SK-N-SH treated with all-trans-retinoic acid at 6 μM for 48 hours (cell line): ENCODE data around the gene BCAR1.

Experiments used
- ATAC-seq: fragments of 200-7000 bp; cut with Tn5 transposase; 3 replicates; pipeline ENCODE4 v1.9.1; 2020; ENCODE audit warnings: mild to moderate bottlenecking, moderate library complexity
- ARNTL ChIP-seq: fragments of 450-650 bp; formaldehyde crosslinking; IDR thresholded peaks from 2 replicates; pipeline ENCODE4 v1.5.0; 2020; ENCODE audit warnings: low read depth, mild to moderate bottlenecking, moderate library complexity, borderline replicate concordance
- BACH2 ChIP-seq: fragments of 250-450 bp; sonication (Bioruptor Pico); IDR thresholded peaks from 2 replicates; pipeline ENCODE4 v1.9.0; 2021; ENCODE audit warnings: mild to moderate bottlenecking, borderline replicate concordance
- CSDC2 ChIP-seq: fragments of 250-450 bp; sonication (Bioruptor Pico); IDR thresholded peaks from 2 replicates; pipeline ENCODE4 v1.5.0; 2020; ENCODE audit warnings: mild to moderate bottlenecking, moderate library complexity
- CSRNP3 ChIP-seq: fragments of 250-450 bp; sonication (Bioruptor Pico); IDR thresholded peaks from 2 replicates; pipeline ENCODE4 v1.5.1; 2021; ENCODE audit warnings: mild to moderate bottlenecking, moderate library complexity
- ESRRG ChIP-seq: fragments of 250-450 bp; sonication (Bioruptor Pico); IDR thresholded peaks from 2 replicates; pipeline ENCODE4 v1.6.1; 2021; ENCODE audit warnings: mild to moderate bottlenecking
- GLIS3 ChIP-seq: fragments of 250-450 bp; sonication (Bioruptor Pico); IDR thresholded peaks from 2 replicates; pipeline ENCODE4 v1.5.0; 2020; ENCODE audit warnings: mild to moderate bottlenecking, moderate library complexity
- ISL1 ChIP-seq: fragments of 250-450 bp; sonication (Bioruptor Pico); IDR thresholded peaks from 2 replicates; pipeline ENCODE4 v2.1.2; 2022; ENCODE audit warnings: mild to moderate bottlenecking, moderate library complexity
- OSR1 ChIP-seq: fragments of 250-450 bp; sonication (Bioruptor Pico); IDR thresholded peaks from 2 replicates; pipeline ENCODE4 v1.8.0; 2022; ENCODE audit warnings: moderate library complexity, mild to moderate bottlenecking, inconsistent platforms
- POU6F1 ChIP-seq: fragments of 250-450 bp; sonication (Bioruptor Pico); IDR thresholded peaks from 2 replicates; pipeline ENCODE4 v1.8.0; 2021; ENCODE audit warnings: low read depth, mild to moderate bottlenecking, moderate library complexity, borderline replicate concordance
- PPARA ChIP-seq: fragments of 250-450 bp; sonication (Bioruptor Pico); IDR thresholded peaks from 2 replicates; pipeline ENCODE4 v1.5.0; 2020; ENCODE audit warnings: mild to moderate bottlenecking, borderline replicate concordance
- RARB ChIP-seq: fragments of 250-450 bp; sonication (Bioruptor Pico); IDR thresholded peaks from 2 replicates; pipeline ENCODE4 v1.8.0; 2021; ENCODE audit warnings: mild to moderate bottlenecking, moderate library complexity
- SNAI2 ChIP-seq: fragments of 250-450 bp; sonication (Bioruptor Pico); IDR thresholded peaks from 2 replicates; pipeline ENCODE4 v1.5.0; 2020; ENCODE audit warnings: mild to moderate bottlenecking, moderate library complexity
- TCF4 ChIP-seq: fragments of 250-450 bp; sonication (Bioruptor Pico); IDR thresholded peaks from 2 replicates; pipeline ENCODE4 v1.8.0; 2021; ENCODE audit warnings: mild to moderate bottlenecking, moderate library complexity, borderline replicate concordance
- TOX ChIP-seq: fragments of 250-450 bp; sonication (Bioruptor Pico); IDR thresholded peaks from 2 replicates; pipeline ENCODE4 v1.8.0; 2021; ENCODE audit warnings: mild to moderate bottlenecking, moderate library complexity, borderline replicate concordance
- TSHZ2 ChIP-seq: fragments of 250-450 bp; sonication (Bioruptor Pico); IDR thresholded peaks from 2 replicates; pipeline ENCODE4 v1.5.0; 2020; ENCODE audit warnings: mild to moderate bottlenecking, moderate library complexity
- ZC3H10 ChIP-seq: fragments of 250-450 bp; sonication (Bioruptor Pico); IDR thresholded peaks from 2 replicates; pipeline ENCODE4 v1.5.1; 2021; ENCODE audit warnings: mild to moderate bottlenecking, moderate library complexity
- ZFP3 ChIP-seq: fragments of 250-450 bp; sonication (Bioruptor Pico); IDR thresholded peaks from 2 replicates; pipeline ENCODE4 v1.5.0; 2020; ENCODE audit warnings: mild to moderate bottlenecking, moderate library complexity
- ZNF565 ChIP-seq: fragments of 450-650 bp; formaldehyde crosslinking; conservative IDR thresholded peaks from 2 replicates; pipeline ENCODE4 v1.5.0; 2020; ENCODE audit warnings: low read depth, mild to moderate bottlenecking, moderate library complexity
- ZNF70 ChIP-seq: fragments of 450-650 bp; formaldehyde crosslinking; IDR thresholded peaks from 2 replicates; pipeline ENCODE4 v1.5.0; 2020; ENCODE audit warnings: mild to moderate bottlenecking, moderate library complexity
- ZNF8 ChIP-seq: fragments of 450-650 bp; formaldehyde crosslinking; IDR thresholded peaks from 2 replicates; pipeline ENCODE4 v1.5.0; 2020; ENCODE audit warnings: mild to moderate bottlenecking, moderate library complexity
- TF ChIP-seq, protein P1 (sequence below): fragments of 250-450 bp; sonication (Bioruptor Pico); IDR thresholded peaks from 2 replicates; pipeline ENCODE4 v1.8.0; 2020; ENCODE audit warnings: mild to moderate bottlenecking, moderate library complexity, borderline replicate concordance
- TF ChIP-seq, protein P2 (sequence below): fragments of 250-450 bp; sonication (Bioruptor Pico); IDR thresholded peaks from 2 replicates; pipeline ENCODE4 v1.5.1; 2020; ENCODE audit warnings: low read depth, mild to moderate bottlenecking, moderate library complexity

BCAR1 gene

GRCh38 chr16:75219838-75220237 lies 31.6 kb downstream of the BCAR1 start:
- no peak for ATAC-seq
- TF ChIP-seq, protein P1, sequence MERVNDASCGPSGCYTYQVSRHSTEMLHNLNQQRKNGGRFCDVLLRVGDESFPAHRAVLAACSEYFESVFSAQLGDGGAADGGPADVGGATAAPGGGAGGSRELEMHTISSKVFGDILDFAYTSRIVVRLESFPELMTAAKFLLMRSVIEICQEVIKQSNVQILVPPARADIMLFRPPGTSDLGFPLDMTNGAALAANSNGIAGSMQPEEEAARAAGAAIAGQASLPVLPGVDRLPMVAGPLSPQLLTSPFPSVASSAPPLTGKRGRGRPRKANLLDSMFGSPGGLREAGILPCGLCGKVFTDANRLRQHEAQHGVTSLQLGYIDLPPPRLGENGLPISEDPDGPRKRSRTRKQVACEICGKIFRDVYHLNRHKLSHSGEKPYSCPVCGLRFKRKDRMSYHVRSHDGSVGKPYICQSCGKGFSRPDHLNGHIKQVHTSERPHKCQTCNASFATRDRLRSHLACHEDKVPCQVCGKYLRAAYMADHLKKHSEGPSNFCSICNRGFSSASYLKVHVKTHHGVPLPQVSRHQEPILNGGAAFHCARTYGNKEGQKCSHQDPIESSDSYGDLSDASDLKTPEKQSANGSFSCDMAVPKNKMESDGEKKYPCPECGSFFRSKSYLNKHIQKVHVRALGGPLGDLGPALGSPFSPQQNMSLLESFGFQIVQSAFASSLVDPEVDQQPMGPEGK (CRISPR knock-in tag), result no peak
- TF ChIP-seq OSR1 (CRISPR knock-in tag) (no peak), ZNF70 (CRISPR knock-in tag) (no peak), CSRNP3 (CRISPR knock-in tag) (no peak), ZNF565 (no peak)

DNA sequence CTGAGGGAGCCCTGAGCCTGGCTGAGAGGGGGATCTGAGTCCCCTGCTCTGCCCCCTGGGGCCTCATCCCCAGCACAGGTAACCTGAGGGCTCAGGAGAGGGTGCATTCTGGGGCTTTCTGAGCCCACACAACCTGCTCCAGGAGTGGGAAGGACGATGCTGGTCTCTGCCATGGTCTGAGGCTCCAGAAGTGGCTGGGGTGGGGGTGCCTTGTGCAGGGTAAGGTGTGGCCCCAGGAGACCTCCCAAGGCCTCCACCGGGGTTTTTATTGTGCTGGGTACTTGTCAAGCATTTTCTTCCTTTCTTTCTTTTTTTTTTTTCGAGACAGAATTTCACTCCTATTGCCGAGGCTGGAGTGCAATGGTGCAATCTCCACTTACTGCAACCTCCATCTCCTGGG lies 32.3 kb downstream of the BCAR1 start:
- no peak for TF ChIP-seq ZC3H10 (CRISPR knock-in tag)
- TF ChIP-seq ARNTL (CRISPR knock-in tag), result no peak
- TF ChIP-seq CSDC2, result no peak
- no peak for TF ChIP-seq RARB (CRISPR knock-in tag)
- no peak for TF ChIP-seq SNAI2
- no peak for TF ChIP-seq ZNF70 (CRISPR knock-in tag)
- no peak for TF ChIP-seq OSR1 (CRISPR knock-in tag)
- no peak for TF ChIP-seq ZFP3 (CRISPR knock-in tag)
- no peak for ATAC-seq

DNA sequence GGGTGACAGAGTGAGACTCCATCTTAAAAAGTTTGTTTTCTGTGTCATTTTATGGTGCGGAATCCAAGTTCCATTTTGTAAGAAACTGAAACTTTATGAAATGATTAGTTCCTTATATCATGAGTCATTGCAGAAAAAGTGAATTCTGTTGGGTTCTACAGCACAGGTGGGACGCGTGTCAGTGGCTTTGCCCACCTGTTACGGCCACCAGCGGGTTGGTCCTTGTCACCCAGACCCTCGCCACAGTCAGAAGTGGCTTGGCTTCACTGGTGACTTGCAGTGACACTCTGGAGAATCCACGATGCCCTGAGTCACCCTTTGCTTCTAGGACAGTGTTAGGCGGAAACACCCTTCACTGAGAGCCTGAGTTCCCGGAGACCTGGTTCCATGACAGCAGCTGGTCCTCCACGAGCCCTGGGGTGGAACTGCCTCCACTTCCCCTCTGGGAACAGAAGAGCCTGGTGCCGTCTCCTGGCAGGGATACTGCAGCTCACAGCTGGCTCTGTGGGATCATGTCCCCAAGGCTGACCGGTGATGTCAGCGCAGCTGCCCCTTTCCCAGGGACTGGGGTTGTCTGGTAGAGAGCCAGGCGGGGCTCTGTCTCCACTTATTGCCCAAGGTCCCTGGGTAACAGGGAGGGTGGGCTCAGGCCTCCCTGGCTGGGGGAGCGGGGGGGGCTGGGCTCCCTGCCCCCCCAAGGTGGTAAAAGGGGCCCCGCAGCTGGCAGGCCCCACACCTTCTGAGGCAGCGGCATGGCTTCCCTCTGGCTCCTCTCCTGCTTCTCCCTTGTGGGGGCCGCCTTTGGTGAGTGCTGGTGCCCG lies 33.0 kb downstream of the BCAR1 start, which contains the start of gene CTRB1:
TSS of gene CTRB1 (plus strand) at position 733 of the 821 bp plus-strand sequence. CDS start at position 753, 20 bp downstream.
- no peak for ATAC-seq
- TF ChIP-seq ZNF8 (CRISPR knock-in tag) (no peak), ZC3H10 (CRISPR knock-in tag) (no peak), ARNTL (CRISPR knock-in tag) (no peak), CSRNP3 (CRISPR knock-in tag) (no peak), TOX (CRISPR knock-in tag) (no peak), ZNF70 (CRISPR knock-in tag) (no peak), PPARA (CRISPR knock-in tag) (no peak), GLIS3 (no peak), BACH2 (CRISPR knock-in tag) (no peak), SNAI2 (no peak), TCF4 (CRISPR knock-in tag) (no peak), POU6F1 (no peak), ESRRG (CRISPR knock-in tag) (no peak), ZNF565 (no peak)
- TF ChIP-seq, protein P1 (CRISPR knock-in tag), result no peak
- TF ChIP-seq, all 23 proteins: peak for 0

DNA sequence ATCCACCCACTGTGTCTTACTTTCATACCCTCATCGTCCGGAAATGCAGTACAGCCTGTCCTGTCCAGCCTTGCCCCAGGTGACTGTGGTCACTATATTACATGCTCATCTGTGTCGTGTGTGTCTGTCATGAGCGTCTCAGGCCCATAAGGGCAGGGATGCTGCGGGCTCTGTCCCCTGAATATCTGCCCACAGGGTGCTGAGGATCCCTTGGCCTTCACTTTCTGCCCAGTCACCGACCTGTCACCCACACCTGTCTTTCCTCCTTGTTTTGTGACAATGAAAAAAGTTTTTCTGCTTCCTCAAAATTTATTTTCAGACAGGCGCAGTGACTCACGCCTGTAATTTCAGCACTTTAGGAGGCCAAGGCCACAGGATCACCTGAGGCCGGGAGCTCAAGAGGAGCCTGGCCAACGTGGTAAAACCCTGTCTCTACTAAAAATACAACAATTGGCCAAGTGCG lies 34.0 kb downstream of the BCAR1 start:
- TF ChIP-seq ZNF70 (CRISPR knock-in tag) (no peak), ISL1 (CRISPR knock-in tag) (no peak), TSHZ2 (CRISPR knock-in tag) (no peak), RARB (CRISPR knock-in tag) (no peak), PPARA (CRISPR knock-in tag) (no peak), BACH2 (CRISPR knock-in tag) (no peak), ZC3H10 (CRISPR knock-in tag) (no peak)
- TF ChIP-seq, protein P2, sequence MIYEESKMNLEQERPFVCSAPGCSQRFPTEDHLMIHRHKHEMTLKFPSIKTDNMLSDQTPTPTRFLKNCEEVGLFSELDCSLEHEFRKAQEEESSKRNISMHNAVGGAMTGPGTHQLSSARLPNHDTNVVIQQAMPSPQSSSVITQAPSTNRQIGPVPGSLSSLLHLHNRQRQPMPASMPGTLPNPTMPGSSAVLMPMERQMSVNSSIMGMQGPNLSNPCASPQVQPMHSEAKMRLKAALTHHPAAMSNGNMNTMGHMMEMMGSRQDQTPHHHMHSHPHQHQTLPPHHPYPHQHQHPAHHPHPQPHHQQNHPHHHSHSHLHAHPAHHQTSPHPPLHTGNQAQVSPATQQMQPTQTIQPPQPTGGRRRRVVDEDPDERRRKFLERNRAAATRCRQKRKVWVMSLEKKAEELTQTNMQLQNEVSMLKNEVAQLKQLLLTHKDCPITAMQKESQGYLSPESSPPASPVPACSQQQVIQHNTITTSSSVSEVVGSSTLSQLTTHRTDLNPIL (CRISPR knock-in tag), result no peak
- ATAC-seq, result no peak
